Neural cell (in vitro differentiated cells): ENCODE results near the gene KCNJ5.

Experiments
- CTCF ChIP-seq: fragments of 450-650 bp; IDR thresholded peaks from 2 replicates; pipeline ENCODE4 v1.5.1; 2014; ENCODE audit warnings: antibody characterized with exemption, mild to moderate bottlenecking, moderate library complexity; ENCODE audit not compliant: poor library complexity, severe bottlenecking
- EP300 ChIP-seq: fragments of 450-650 bp; conservative IDR thresholded peaks from 2 replicates; pipeline ENCODE4 v1.6.1; 2014; ENCODE audit warnings: antibody characterized with exemption, mild to moderate bottlenecking, moderate library complexity; ENCODE audit not compliant: poor library complexity, severe bottlenecking
- EZH2 ChIP-seq: fragments of 200-600, 300-800 bp; shearing (Covaris generic), sonication (generic); IDR thresholded peaks from 2 replicates; pipeline ENCODE4 v1.6.1; 2014; ENCODE audit warnings: antibody characterized with exemption, low read length, borderline replicate concordance, mild to moderate bottlenecking; ENCODE audit not compliant: insufficient read depth, poor library complexity, severe bottlenecking
- RAD21 ChIP-seq: fragments of 450-650 bp; conservative IDR thresholded peaks from 2 replicates; pipeline ENCODE4 v1.6.1; 2014; ENCODE audit warnings: antibody characterized with exemption, mild to moderate bottlenecking, moderate library complexity

- TF ChIP-seq CTCF, result no peak
- TF ChIP-seq EP300, result no peak
- no peak for TF ChIP-seq RAD21
- TF ChIP-seq EZH2, result no peak
These were observed 64.5 kb downstream of the KCNJ5 start for GRCh38 chr11:128955636-128956035.
